ENCODE data around the gene KLHL40. TPM values are rescaled to one million over a fixed set of nuclear protein-coding genes. Genes with fewer than 3 reads are reported as not detected.
A peak's percentile ranks its signal among the peaks of the same experiment; 100 is the strongest.

Gene KLHL40
- total RNA-seq, 1 donor from 2014 or later: not detected

GRCh38 chr3:42694366-42694765 lies 9.0 kb downstream of the KLHL40 start:
- no peak overlapping the region for H3K4me3 Mint-ChIP-seq (ENCODE audit: unreplicated experiment)
- H3K9me3 Mint-ChIP-seq (ENCODE audit: unreplicated experiment): no peaks in the 10 kb centered on the region
- no peaks in the 10 kb centered on the region for H3K36me3 Mint-ChIP-seq (ENCODE audit: unreplicated experiment)
- no peak overlapping the region for H3K27ac Mint-ChIP-seq (ENCODE audit: unreplicated experiment)
- TF ChIP-seq, protein P1, sequence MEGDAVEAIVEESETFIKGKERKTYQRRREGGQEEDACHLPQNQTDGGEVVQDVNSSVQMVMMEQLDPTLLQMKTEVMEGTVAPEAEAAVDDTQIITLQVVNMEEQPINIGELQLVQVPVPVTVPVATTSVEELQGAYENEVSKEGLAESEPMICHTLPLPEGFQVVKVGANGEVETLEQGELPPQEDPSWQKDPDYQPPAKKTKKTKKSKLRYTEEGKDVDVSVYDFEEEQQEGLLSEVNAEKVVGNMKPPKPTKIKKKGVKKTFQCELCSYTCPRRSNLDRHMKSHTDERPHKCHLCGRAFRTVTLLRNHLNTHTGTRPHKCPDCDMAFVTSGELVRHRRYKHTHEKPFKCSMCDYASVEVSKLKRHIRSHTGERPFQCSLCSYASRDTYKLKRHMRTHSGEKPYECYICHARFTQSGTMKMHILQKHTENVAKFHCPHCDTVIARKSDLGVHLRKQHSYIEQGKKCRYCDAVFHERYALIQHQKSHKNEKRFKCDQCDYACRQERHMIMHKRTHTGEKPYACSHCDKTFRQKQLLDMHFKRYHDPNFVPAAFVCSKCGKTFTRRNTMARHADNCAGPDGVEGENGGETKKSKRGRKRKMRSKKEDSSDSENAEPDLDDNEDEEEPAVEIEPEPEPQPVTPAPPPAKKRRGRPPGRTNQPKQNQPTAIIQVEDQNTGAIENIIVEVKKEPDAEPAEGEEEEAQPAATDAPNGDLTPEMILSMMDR (IDR thresholded peaks at IDR 0.05): no peak
- H3K4me1 Mint-ChIP-seq (ENCODE audit: unreplicated experiment): no peaks in the 10 kb centered on the region
- H3K27me3 Mint-ChIP-seq (ENCODE audit: unreplicated experiment): peaks cover 12% of the 10 kb centered on the region
- DNase-seq (ENCODE audit: extremely low spot score, unreplicated experiment): no peak

- Mint-ChIP-seq H3K9me3 (ENCODE audit: unreplicated experiment) (no peaks in the 10 kb centered on the region), H3K4me3 (ENCODE audit: unreplicated experiment) (no peak overlapping the region), H3K36me3 (ENCODE audit: unreplicated experiment) (no peaks in the 10 kb centered on the region), H3K27ac (ENCODE audit: unreplicated experiment) (no peak overlapping the region), H3K27me3 (ENCODE audit: unreplicated experiment) (no peaks in the 10 kb centered on the region), H3K4me1 (ENCODE audit: unreplicated experiment) (no peaks in the 10 kb centered on the region)
- TF ChIP-seq, protein P1 (IDR thresholded peaks at IDR 0.05): no peak
- DNase-seq (ENCODE audit: extremely low spot score, unreplicated experiment): peak; percentile 79
Observed at GRCh38 chr3:42696356-42697288, 11.3 kb downstream of the KLHL40 start.

DNA sequence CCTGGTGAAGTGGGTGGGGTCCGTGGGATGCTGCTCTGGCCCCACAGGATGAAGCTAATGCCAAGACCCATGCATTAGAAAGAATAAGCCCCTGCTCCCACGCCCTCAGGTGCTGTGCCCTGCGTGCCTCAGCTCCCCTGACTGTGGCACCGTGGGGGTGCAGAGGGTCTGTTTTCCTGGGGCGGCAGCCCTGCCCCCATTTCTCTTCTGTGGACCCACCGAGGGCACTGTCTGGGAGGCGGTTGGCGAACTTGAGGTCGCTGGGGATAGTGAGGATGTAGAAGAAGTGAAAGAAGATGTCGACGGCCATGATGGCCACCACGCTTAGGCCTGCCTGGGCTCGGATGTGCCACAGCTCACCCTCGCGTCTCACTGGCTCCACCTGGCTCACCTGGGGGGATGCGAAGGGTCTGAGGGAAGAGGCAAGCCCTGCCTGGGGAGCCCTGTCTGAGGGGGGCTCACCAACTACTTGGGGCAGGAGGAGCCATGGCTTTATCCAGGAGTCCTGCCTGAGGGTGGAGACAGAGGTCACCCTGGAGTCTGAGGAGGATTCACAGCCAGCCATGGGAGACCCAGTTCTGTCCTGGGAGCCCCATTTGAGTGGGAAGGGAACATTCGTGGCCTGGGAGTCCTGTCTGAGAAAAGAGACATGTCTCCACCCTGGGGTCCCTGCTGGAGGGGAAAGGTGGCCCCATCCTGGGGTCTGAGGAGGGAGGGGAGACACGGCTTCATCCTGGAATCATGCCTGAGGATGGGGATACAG lies 12.1 kb downstream of the KLHL40 start:
- TF ChIP-seq, protein P1 (IDR thresholded peaks at IDR 0.05): no peak

DNA sequence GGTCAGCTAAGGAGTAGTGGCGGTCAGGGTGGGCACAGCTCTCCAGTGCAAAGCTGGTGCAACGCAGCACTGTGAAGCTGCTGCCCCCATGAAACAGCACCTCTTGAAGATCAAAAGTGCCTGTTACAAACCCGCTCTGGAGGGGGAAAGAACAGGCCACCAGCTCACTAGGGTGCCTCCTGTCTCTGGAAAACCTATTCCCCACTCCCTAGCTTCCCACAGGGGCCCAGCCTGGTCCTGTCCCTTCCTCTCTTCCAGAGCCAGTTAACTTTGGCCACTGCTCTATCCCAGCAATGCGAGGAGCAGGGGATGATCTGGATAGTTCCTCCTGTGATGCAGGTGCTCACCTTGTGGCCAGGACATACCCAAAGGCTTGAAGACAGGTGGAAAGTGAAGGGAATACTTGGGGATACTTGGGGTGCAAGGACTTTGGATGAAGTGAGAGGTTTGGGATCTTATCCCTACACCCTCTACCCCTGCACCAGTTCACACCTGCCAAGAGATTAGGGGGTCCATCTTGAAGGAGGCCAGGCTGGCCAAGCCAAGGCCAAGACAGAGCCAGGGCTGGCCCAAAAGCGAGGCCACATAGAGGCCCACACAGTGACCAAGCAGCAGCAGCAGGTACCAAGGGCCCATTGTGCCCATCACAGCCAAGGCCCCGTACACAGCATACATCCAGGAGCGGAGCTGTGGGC lies 13.0 kb downstream of the KLHL40 start:
- no peak for DNase-seq (ENCODE audit: extremely low spot score, unreplicated experiment)
- H3K9me3 Mint-ChIP-seq (ENCODE audit: unreplicated experiment): no peaks in the 10 kb centered on the region
- H3K4me3 Mint-ChIP-seq (ENCODE audit: unreplicated experiment): no peak overlapping the region

More for the DNA sequence above, 12.1 kb downstream of the KLHL40 start:
- H3K27ac Mint-ChIP-seq (ENCODE audit: unreplicated experiment): no peak overlapping the region
- no peaks in the 10 kb centered on the region for H3K36me3 Mint-ChIP-seq (ENCODE audit: unreplicated experiment)
- no peak overlapping the region for H3K4me3 Mint-ChIP-seq (ENCODE audit: unreplicated experiment)
- no peaks in the 10 kb centered on the region for H3K4me1 Mint-ChIP-seq (ENCODE audit: unreplicated experiment)
- H3K9me3 Mint-ChIP-seq (ENCODE audit: unreplicated experiment): no peaks in the 10 kb centered on the region
- no peaks in the 10 kb centered on the region for H3K27me3 Mint-ChIP-seq (ENCODE audit: unreplicated experiment)
- DNase-seq (ENCODE audit: extremely low spot score, unreplicated experiment): peak; percentile 78

More for the DNA sequence above, 13.0 kb downstream of the KLHL40 start:
- H3K36me3 Mint-ChIP-seq (ENCODE audit: unreplicated experiment): no peaks in the 10 kb centered on the region
- no peaks in the 10 kb centered on the region for H3K4me1 Mint-ChIP-seq (ENCODE audit: unreplicated experiment)
- no peak overlapping the region for H3K27ac Mint-ChIP-seq (ENCODE audit: unreplicated experiment)
- TF ChIP-seq, protein P1 (IDR thresholded peaks at IDR 0.05): no peak
- H3K27me3 Mint-ChIP-seq (ENCODE audit: unreplicated experiment): no peaks in the 10 kb centered on the region
